GM19395 (cell line): ENCODE results near the gene MEGF9.
A peak's percentile ranks its signal among the peaks of the same experiment; 100 is the strongest.
"Not testable (repeated sequence)": the region's sequence is repeated elsewhere in the genome, so short reads cannot be mapped to it uniquely, and the experiment has no call there.

ENCODE experiments used
- ATAC-seq: cut with Tn5 transposase; IDR thresholded peaks from one replicate; pipeline ENCODE4 v1.9.1; 2021; ENCODE audit warnings: mild to moderate bottlenecking, moderate library complexity; ENCODE audit not compliant: unreplicated experiment

Gene MEGF9

GRCh38 chr9:120580051-120580896 lies 134.0 kb downstream of the MEGF9 start, which contains the start of gene CDK5RAP2:
Gene CDK5RAP2, minus strand, starts transcription at chr9:120580167. Its CDS starts 189 bp downstream, at chr9:120579978.
- ATAC-seq = peak; percentile 91

GRCh38 chr9:120579139-120580050 lies 134.9 kb downstream of the MEGF9 start:
- peak; percentile 45 for ATAC-seq

- no peak for ATAC-seq
These were observed 139.8 kb downstream of the MEGF9 start for GRCh38 chr9:120574473-120574872.

GRCh38 chr9:120572472-120572871 lies 141.8 kb downstream of the MEGF9 start:
- no peak for ATAC-seq

- no peak for ATAC-seq
These were observed 142.6 kb downstream of the MEGF9 start for GRCh38 chr9:120571443-120572257.

- ATAC-seq = no peak
These were observed 144.0 kb downstream of the MEGF9 start for GRCh38 chr9:120570296-120570695.

- ATAC-seq = no peak
These were observed 144.7 kb downstream of the MEGF9 start for GRCh38 chr9:120569556-120569955.

GRCh38 chr9:120568816-120569215 lies 145.5 kb downstream of the MEGF9 start:
- no peak for ATAC-seq

- no peak for ATAC-seq
These were observed 146.4 kb downstream of the MEGF9 start for GRCh38 chr9:120567874-120568273.

- no peak for ATAC-seq
These were observed 147.2 kb downstream of the MEGF9 start for GRCh38 chr9:120567081-120567480.

- ATAC-seq = no peak
These were observed 149.7 kb downstream of the MEGF9 start for GRCh38 chr9:120564589-120564988.

GRCh38 chr9:120562861-120563443 lies 151.3 kb downstream of the MEGF9 start:
- ATAC-seq = no peak

- no peak for ATAC-seq
These were observed 152.6 kb downstream of the MEGF9 start for GRCh38 chr9:120561709-120562108.

- ATAC-seq = no peak
These were observed 154.7 kb downstream of the MEGF9 start for GRCh38 chr9:120559546-120559945.

- no peak for ATAC-seq
These were observed 155.8 kb downstream of the MEGF9 start for GRCh38 chr9:120558454-120558853.

- ATAC-seq = no peak
These were observed 157.1 kb downstream of the MEGF9 start for GRCh38 chr9:120557205-120557604.

GRCh38 chr9:120556775-120557174 lies 157.5 kb downstream of the MEGF9 start:
- no peak for ATAC-seq

GRCh38 chr9:120555839-120556238 lies 158.4 kb downstream of the MEGF9 start:
- ATAC-seq = no peak

- ATAC-seq = not testable (repeated sequence)
These were observed 162.0 kb downstream of the MEGF9 start for GRCh38 chr9:120552210-120552704.
